Esophagus muscularis mucosa (tissue), 4 donors: ENCODE data around the gene ELOA. TPM values are rescaled to one million over a fixed set of nuclear protein-coding genes. Genes with fewer than 3 reads are reported as not detected.

Experiments
- DNase-seq: peaks from one replicate; pipeline ENCODE4 v3.0.0-alpha.2; 2017; ENCODE audit errors: extremely low spot score
- H3K27ac ChIP-seq, 4 donors: fragments of 200-600 bp; sonication (generic); replicated peaks in 1 of 4; 1 replicate in 3 of 4; 2 replicates in 1 of 4; pipeline ENCODE4 v1.5.1; 2016 to 2019; ENCODE audit warnings: mild to moderate bottlenecking in 1 of 4
- H3K27me3 ChIP-seq, 4 donors: fragments of 200-600 bp; sonication (generic); one replicate each; pipeline versions ENCODE4 v1.5.1 to v1.6.0; 2016 to 2019
- H3K36me3 ChIP-seq, 4 donors: fragments of 200-600 bp; sonication (generic); one replicate each; pipeline ENCODE4 v1.5.1; 2016 to 2019
- H3K4me1 ChIP-seq, 4 donors: fragments of 200-600 bp; sonication (generic); one replicate each; pipeline ENCODE4 v1.5.1; 2016 to 2019
- H3K4me3 ChIP-seq, 4 donors: fragments of 200-600 bp; sonication (generic); 1 replicate in 2 of 4; 2 replicates in 2 of 4; pipeline ENCODE4 v1.5.1; 2016 to 2019; ENCODE audit warnings: mild to moderate bottlenecking in 4 of 4, moderate library complexity in 1 of 4
- H3K9me3 ChIP-seq, 4 donors: fragments of 200-600 bp; sonication (generic); 1 replicate in 3 of 4; 2 replicates in 1 of 4; pipeline ENCODE4 v1.5.1; 2016 to 2019
- CTCF ChIP-seq, 3 experiments: fragments of 200-600 bp in 2 of 3; fragments of 450-650 bp in 1 of 3; sonication (generic) in 2 of 3; IDR thresholded peaks; one replicate each; pipeline ENCODE4 v1.5.1; 2017 to 2019; ENCODE audit warnings: antibody characterized with exemption in 3 of 3, mild to moderate bottlenecking in 2 of 3, moderate library complexity in 1 of 3
- EP300 ChIP-seq: sonication (generic); formaldehyde crosslinking; IDR thresholded peaks from one replicate; pipeline ENCODE4 v1.6.1; 2017; ENCODE audit warnings: antibody characterized with exemption
- POLR2A ChIP-seq: fragments of 450-650 bp; IDR thresholded peaks from one replicate; pipeline ENCODE4 v1.6.1; 2017; ENCODE audit warnings: antibody characterized with exemption, moderate library complexity, mild to moderate bottlenecking, low read depth
- POLR2AphosphoS5 ChIP-seq, 2 donors: sonication (generic); formaldehyde crosslinking; IDR thresholded peaks; one replicate each; pipeline ENCODE4 v1.6.1; 2017; ENCODE audit warnings: antibody characterized with exemption in 2 of 2
- whole genome bisulfite sequencing: methylation state at CpG from one replicate; pipeline ENCODE4 v1.1.5; 2018; 5-methylcytosine and 5-hydroxymethylcytosine counted together
- intact Hi-C: fragments of 100-400 bp; cut with DNase I; formaldehyde crosslinking; loops from one replicate; pipeline ENCODE4 v1.15.1; 2023
- total RNA-seq, 4 donors: library from RNA; depleted of rRNA; stranded (reverse); fragments of >200 nt; gene quantifications; one replicate each; pipeline versions ENCODE4 v1.1.0 to v1.2.1, GENCODE V29; 2016

ELOA gene
- total RNA-seq, 4 donors from 2014 or later: 35.7 to 45.4 (median 39.1) TPM

GRCh38 chr1:23752909-23753308 is 9.6 kb downstream of the ELOA start:
- TF ChIP-seq CTCF (IDR thresholded peaks at IDR 0.05) (no peak), POLR2AphosphoS5 (IDR thresholded peaks at IDR 0.05) (no peak), EP300 (no peak), POLR2A (no peak)
- intact Hi-C loops: no loop called here
- H3K27ac ChIP-seq: no peak overlapping the region
- no peak overlapping the region for H3K4me3 ChIP-seq
- no peaks in the 10 kb centered on the region for H3K27me3 ChIP-seq
- no peaks in the 10 kb centered on the region for H3K9me3 ChIP-seq
- DNase-seq: no peak
- H3K4me1 ChIP-seq: peaks cover 5 to 13% (median 10%) of the 10 kb centered on the region in 4 donors
- peaks cover 70 to 92% (median 80%) of the 10 kb centered on the region in 4 donors for H3K36me3 ChIP-seq
- WGBS: 100% methylated on average over 1 of the region's 1 CpG

- intact Hi-C loops: no loop called here
- no peak for DNase-seq
- peaks cover 85 to 99% (median 96%) of the 10 kb centered on the region in 4 donors for H3K36me3 ChIP-seq
- peaks cover 9 to 25% (median 22%) of the 10 kb centered on the region in 4 donors for H3K4me1 ChIP-seq
- no peak overlapping the region for H3K27ac ChIP-seq
- H3K27me3 ChIP-seq: no peaks in the 10 kb centered on the region
- no peaks in the 10 kb centered on the region for H3K9me3 ChIP-seq
- TF ChIP-seq EP300: no peak
- no peak for TF ChIP-seq POLR2AphosphoS5 (IDR thresholded peaks at IDR 0.05)
- TF ChIP-seq CTCF (IDR thresholded peaks at IDR 0.05): no peak
- no peak for TF ChIP-seq POLR2A
- no peak overlapping the region for H3K4me3 ChIP-seq
- 100% methylated on average over 1 of the region's 3 CpGs for WGBS
Observed at GRCh38 chr1:23756676-23757075, 13.4 kb downstream of the ELOA start.

GRCh38 chr1:23757812-23758211 is 14.5 kb downstream of the ELOA start:
- no peak for DNase-seq
- 93% methylated on average over 1 of the region's 1 CpG for WGBS
- TF ChIP-seq POLR2AphosphoS5 (IDR thresholded peaks at IDR 0.05) (no peak), CTCF (IDR thresholded peaks at IDR 0.05) (no peak), POLR2A (no peak), EP300 (no peak)
- Histone ChIP-seq H3K36me3 (peaks cover 73 to 96% (median 86%) of the 10 kb centered on the region in 4 donors), H3K27ac (no peak overlapping the region), H3K4me3 (no peak overlapping the region), H3K4me1 (peaks cover 10 to 32% (median 22%) of the 10 kb centered on the region in 4 donors), H3K27me3 (no peaks in the 10 kb centered on the region), H3K9me3 (no peaks in the 10 kb centered on the region)
- intact Hi-C loops: no loop called here

- H3K36me3 ChIP-seq: peaks cover 59 to 86% (median 73%) of the 10 kb centered on the region in 4 donors
- no peak for TF ChIP-seq POLR2A
- TF ChIP-seq POLR2AphosphoS5 (IDR thresholded peaks at IDR 0.05): no peak
- TF ChIP-seq EP300: no peak
Observed at GRCh38 chr1:23759277-23759676, 16.0 kb downstream of the ELOA start.

GRCh38 chr1:23763041-23763577 is 19.8 kb downstream of the ELOA start:
- Histone ChIP-seq H3K9me3 (no peaks in the 10 kb centered on the region), H3K4me1 (peaks cover 24 to 40% (median 34%) of the 10 kb centered on the region in 4 donors), H3K36me3 (peaks cover 25 to 76% (median 49%) of the 10 kb centered on the region in 4 donors), H3K27me3 (no peaks in the 10 kb centered on the region), H3K27ac (peak overlapping the region in 3 of 4 donors; percentile 28 to 41 (median 33)), H3K4me3 (no peak overlapping the region)
- DNase-seq: no peak
- TF ChIP-seq POLR2A (no peak), EP300 (no peak), CTCF (IDR thresholded peaks at IDR 0.05) (no peak), POLR2AphosphoS5 (IDR thresholded peaks at IDR 0.05) (no peak)
- intact Hi-C loops: no loop called here
- WGBS: 85% methylated on average over 7 of the region's 7 CpGs

More at GRCh38 chr1:23759277-23759676, 16.0 kb downstream of the ELOA start:
- DNase-seq: no peak
- intact Hi-C loops: no loop called here
- H3K9me3 ChIP-seq: no peaks in the 10 kb centered on the region
- H3K27me3 ChIP-seq: no peaks in the 10 kb centered on the region
- no peak overlapping the region for H3K4me3 ChIP-seq
- H3K27ac ChIP-seq: peak overlapping the region in 1 of 4 donors; percentile 28
- 37% methylated on average over 3 of the region's 4 CpGs for WGBS
- peaks cover 24 to 39% (median 34%) of the 10 kb centered on the region in 4 donors for H3K4me1 ChIP-seq
